ENCODE measurements around the gene CRHR1. TPM values are rescaled to one million over a fixed set of nuclear protein-coding genes. Genes with fewer than 3 reads are reported as not detected.

The CRHR1 gene
- total and polyA plus RNA-seq, 10 of the 15 experiments (the other 5 are each of a cell fraction or from before 2014, with no cell fraction given) = 0.08 TPM; not detected in 9

- POLR2A ChIA-PET = no interaction called here
- intact Hi-C loops (cut with micrococcal nuclease; ENCODE audit: unreplicated experiment) = no loop called here
- Histone ChIP-seq H3K79me2 (ENCODE audit: control insufficient read depth, insufficient read depth, low read length) (no peaks in the 10 kb centered on the region), H3K36me3 (ENCODE audit: control insufficient read depth in 2 of 2, insufficient read depth in 2 of 2, low read length in 1 of 2) (no peaks in the 10 kb centered on the region), H3K4me2 (ENCODE audit: control insufficient read depth, insufficient read depth) (no peak overlapping the region), H3K27me3 (replicated peaks in 1 of 2; ENCODE audit: control insufficient read depth in 2 of 2, insufficient read depth in 2 of 2, low read length in 1 of 2) (no peaks in the 10 kb centered on the region), H3K4me1 (ENCODE audit: control insufficient read depth, insufficient read depth, low read length) (no peaks in the 10 kb centered on the region), H3K27ac (ENCODE audit: control insufficient read depth, insufficient read depth) (no peak overlapping the region), H2AFZ (ENCODE audit: control insufficient read depth, low read depth, low read length) (no peak overlapping the region), H3K9ac (ENCODE audit: control insufficient read depth, insufficient read depth, low read length) (no peak overlapping the region), H3K4me3 (no peak overlapping the region), H3K9me3 (replicated peaks; ENCODE audit: control insufficient read depth, insufficient read depth, low read length) (no peaks in the 10 kb centered on the region), H4K20me1 (ENCODE audit: control insufficient read depth, insufficient read depth) (no peaks in the 10 kb centered on the region)
- FAIRE-seq (no peak), DNase-seq (ENCODE audit: low read depth, low spot score) (no peak), ATAC-seq (no peak)
- BruUV-seq (replicated peaks) = no TSS peak
- in situ Hi-C loops (cut with MboI) = no loop called here
- TF ChIP-seq MTA2 (IDR thresholded peaks at IDR 0.05; ENCODE audit: low read depth) (no peak), JUNB (IDR thresholded peaks at IDR 0.05) (no peak), ZNF274 (IDR thresholded peaks at IDR 0.05; ENCODE audit: insufficient read depth, insufficient read length) (no peak), ZZZ3 (IDR thresholded peaks at IDR 0.05; ENCODE audit: control insufficient read depth, insufficient read length, low read depth) (no peak), NFIC (IDR thresholded peaks at IDR 0.05; ENCODE audit: low read depth, low read length) (no peak), FOS (IDR thresholded peaks at IDR 0.05; ENCODE audit: borderline replicate concordance, extremely low read depth, insufficient read length) (no peak), HDAC6 (IDR thresholded peaks at IDR 0.05; ENCODE audit: unreplicated experiment) (no peak), WRNIP1 (IDR thresholded peaks at IDR 0.05; ENCODE audit: borderline replicate concordance, low read depth, low read length) (no peak), SPI1 (IDR thresholded peaks at IDR 0.05; ENCODE audit: borderline replicate concordance, insufficient read depth, low read depth, low read length) (no peak), SRF (IDR thresholded peaks at IDR 0.05; ENCODE audit: low read depth in 2 of 2, low read length in 2 of 2) (no peak), ZBTB33 (IDR thresholded peaks at IDR 0.05) (no peak), IRF4 (IDR thresholded peaks at IDR 0.05; ENCODE audit: low read depth, low read length) (no peak), NBN (IDR thresholded peaks at IDR 0.05) (no peak), CTCF (IDR thresholded peaks at IDR 0.05 in 2 of 3, conservative IDR thresholded peaks at IDR 0.05 in 1 of 3; ENCODE audit: control insufficient read depth in 2 of 3, extremely low read depth in 1 of 3, insufficient read depth in 1 of 3, low read depth in 3 of 3, low read length in 3 of 3) (no peak), CBFB (IDR thresholded peaks at IDR 0.05; ENCODE audit: low read depth) (no peak), NFYA (IDR thresholded peaks at IDR 0.05; ENCODE audit: borderline replicate concordance, low read depth, low read length) (no peak), RB1 (IDR thresholded peaks at IDR 0.05; ENCODE audit: borderline replicate concordance) (no peak), SMAD5 (IDR thresholded peaks at IDR 0.05; ENCODE audit: low read depth) (no peak)
- SMC1A ChIA-PET (ENCODE audit: uncharacterized antibody, unreplicated experiment) = no interaction called here
- RAD21 ChIA-PET (ENCODE audit: unreplicated experiment) = no interaction called here
- 27% methylated on average over 17 of the region's 17 CpGs for WGBS (ENCODE audit: insufficient coverage, insufficient replicate concordance, low lambda C conversion rate, missing lambda C conversion rate)
- CTCF ChIA-PET = no interaction called here
These were observed 30.8 kb downstream of the CRHR1 start for GRCh38 chr17:45814622-45815606.

All from GM12878 (cell line).